ENCODE data around the gene SCNN1A. TPM values are rescaled to one million over a fixed set of nuclear protein-coding genes. Genes with fewer than 3 reads are reported as not detected.

SCNN1A gene
- total RNA-seq, 2 experiments from 2014 or later = 2.3 to 3.8 TPM

DNA sequence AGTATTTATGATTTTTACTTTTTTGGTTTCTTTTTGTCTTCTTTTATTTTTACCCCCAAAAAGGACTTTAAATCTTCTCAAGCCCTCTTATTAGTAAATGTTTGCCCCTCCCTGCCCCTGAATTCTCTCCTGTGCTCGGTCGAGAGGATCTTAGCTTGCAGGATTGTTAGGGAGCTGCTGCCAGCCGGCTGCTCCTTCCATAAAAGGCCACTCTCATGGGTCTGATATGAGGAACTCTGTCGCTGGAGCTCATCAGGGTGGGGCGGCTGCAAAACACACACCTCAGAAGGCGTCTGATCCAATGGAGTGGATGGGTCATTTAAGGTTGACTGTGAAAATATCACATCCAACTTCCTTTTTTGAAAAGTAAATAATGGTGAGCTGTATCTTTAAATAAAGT is 17.1 kb upstream of the SCNN1A start:
- ChIA-PET CTCF (interaction anchor here (0.8 to 1.7 kb wide), 2 partner anchors 10 to 25 kb away, joined by 3 to 5 read pairs; no protein-coding TSS in a partner anchor), POLR2A (interaction anchor here (0.6 to 1.6 kb wide), 2 partner anchors 52 to 70 kb away, joined by 3 to 6 read pairs; no protein-coding TSS in a partner anchor)
- no peak overlapping the region for H3K4me3 Mint-ChIP-seq
- no peak for TF ChIP-seq CTCF (IDR thresholded peaks at IDR 0.05)
- intact Hi-C loops (cut with micrococcal nuclease) = no loop called here
- ATAC-seq = no peak
- H3K27ac Mint-ChIP-seq = no peak overlapping the region
- no peaks in the 10 kb centered on the region for H3K9me3 Mint-ChIP-seq
- no peaks in the 10 kb centered on the region for H3K27me3 Mint-ChIP-seq
- H3K36me3 Mint-ChIP-seq (ENCODE audit: low read depth) = no peaks in the 10 kb centered on the region
- DNase-seq = no peak
- no peaks in the 10 kb centered on the region for H3K4me1 Mint-ChIP-seq (ENCODE audit: low read depth)

GRCh38 chr12:6391013-6391412 is 15.7 kb upstream of the SCNN1A start:
- Mint-ChIP-seq H3K4me3 (no peak overlapping the region), H3K36me3 (ENCODE audit: low read depth) (no peaks in the 10 kb centered on the region), H3K27me3 (no peaks in the 10 kb centered on the region), H3K9me3 (no peaks in the 10 kb centered on the region), H3K4me1 (ENCODE audit: low read depth) (no peaks in the 10 kb centered on the region), H3K27ac (no peak overlapping the region)
- TF ChIP-seq CTCF (IDR thresholded peaks at IDR 0.05) = no peak
- no peak for DNase-seq
- ATAC-seq = no peak
- intact Hi-C loops (cut with micrococcal nuclease) = no loop called here
- POLR2A ChIA-PET = no interaction called here
- CTCF ChIA-PET = no interaction called here

DNA sequence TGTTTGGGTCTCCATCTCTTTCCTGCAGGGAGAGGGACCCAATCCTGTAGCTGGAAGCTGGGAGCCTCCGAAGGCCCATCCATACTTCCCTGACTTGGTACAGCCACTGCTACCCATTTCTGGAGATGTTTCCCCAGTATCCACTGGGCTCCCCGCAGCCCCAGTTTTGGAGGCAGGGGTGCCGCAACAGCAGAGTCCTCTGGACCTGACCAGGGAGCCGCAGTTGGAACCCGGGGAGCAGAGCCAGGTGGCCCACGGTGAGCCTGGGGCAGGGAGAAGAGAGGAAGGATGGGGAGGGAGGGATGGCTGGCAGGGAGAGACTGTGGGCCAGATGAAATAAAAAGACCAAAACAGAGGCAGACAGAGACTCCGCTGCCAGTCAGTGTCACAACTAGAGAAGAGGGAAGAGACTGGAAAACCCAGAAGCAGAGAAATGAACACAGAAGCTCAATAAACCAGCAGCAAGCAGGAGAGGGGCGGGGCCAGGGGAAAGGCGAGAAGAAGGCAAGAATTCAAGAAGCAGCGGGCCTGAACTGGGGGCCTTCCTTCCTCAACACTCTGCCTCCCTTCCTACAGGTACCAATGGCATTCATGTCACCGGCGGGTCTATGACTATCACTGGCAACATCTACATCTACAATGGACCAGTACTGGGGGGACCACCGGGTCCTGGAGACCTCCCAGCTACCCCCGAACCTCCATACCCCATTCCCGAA is 14.9 kb upstream of the SCNN1A start:
- Mint-ChIP-seq H3K36me3 (ENCODE audit: low read depth) (no peaks in the 10 kb centered on the region), H3K27ac (no peak overlapping the region), H3K9me3 (no peaks in the 10 kb centered on the region), H3K27me3 (no peaks in the 10 kb centered on the region), H3K4me1 (ENCODE audit: low read depth) (no peaks in the 10 kb centered on the region), H3K4me3 (no peak overlapping the region)
- intact Hi-C loops (cut with micrococcal nuclease) = no loop called here
- CTCF ChIA-PET = no interaction called here
- DNase-seq (no peak), ATAC-seq (no peak)
- POLR2A ChIA-PET = interaction anchor here (0.8 kb wide), 1 partner anchor 58 kb away, joined by 3 read pairs; no protein-coding TSS in a partner anchor
- no peak for TF ChIP-seq CTCF (IDR thresholded peaks at IDR 0.05)

DNA sequence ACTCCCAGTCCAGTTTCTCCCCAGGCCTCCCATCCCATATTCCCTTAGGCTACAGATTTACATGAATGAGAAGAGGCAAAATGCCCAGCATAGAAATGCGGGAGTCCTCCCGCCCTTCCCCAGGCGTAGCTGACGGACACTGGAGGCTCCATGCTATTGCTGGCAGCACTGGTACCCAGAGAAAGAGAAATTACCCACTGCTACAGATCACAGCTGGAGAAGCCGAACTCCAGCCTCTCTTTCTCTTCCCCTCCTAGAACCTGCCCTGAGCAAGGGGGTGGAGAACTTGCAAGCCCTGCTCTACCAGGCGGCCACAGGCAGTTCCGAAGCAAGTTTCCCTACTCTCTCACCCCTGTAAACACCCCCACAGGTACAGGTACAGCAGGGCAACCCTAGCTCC is 12.2 kb upstream of the SCNN1A start:
- no peaks in the 10 kb centered on the region for H3K36me3 Mint-ChIP-seq (ENCODE audit: low read depth)
- no peak for TF ChIP-seq CTCF (IDR thresholded peaks at IDR 0.05)
- H3K4me1 Mint-ChIP-seq (ENCODE audit: low read depth) = peaks cover 3% of the 10 kb centered on the region
- H3K9me3 Mint-ChIP-seq = no peaks in the 10 kb centered on the region
- no peak overlapping the region for H3K4me3 Mint-ChIP-seq
- intact Hi-C loops (cut with micrococcal nuclease) = no loop called here
- H3K27ac Mint-ChIP-seq = no peak overlapping the region
- CTCF ChIA-PET = no interaction called here
- H3K27me3 Mint-ChIP-seq = peaks cover 10% of the 10 kb centered on the region
- ATAC-seq (no peak), DNase-seq (no peak)
- POLR2A ChIA-PET = interaction anchor here (0.6 kb wide), 1 partner anchor 39 kb away, joined by 4 read pairs; no protein-coding TSS in a partner anchor

DNA sequence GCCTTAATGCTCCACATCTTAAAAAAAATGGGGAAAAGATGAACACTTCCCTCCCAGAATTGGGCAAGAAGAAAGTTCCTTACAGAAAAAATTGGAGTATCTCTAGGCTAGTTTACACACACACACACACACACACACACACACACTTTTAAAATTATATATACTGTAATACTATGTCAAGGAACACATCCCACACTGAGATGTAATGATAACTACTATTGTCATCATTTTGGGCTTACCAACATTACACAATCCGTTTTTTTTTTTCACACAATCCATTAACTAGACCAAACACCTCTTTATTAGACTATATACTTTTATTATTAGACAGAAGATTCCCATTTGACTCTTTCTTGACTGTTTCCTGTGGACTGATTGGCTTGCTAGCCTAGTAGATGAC is 11.1 kb upstream of the SCNN1A start:
- H3K4me1 Mint-ChIP-seq (ENCODE audit: low read depth) = peaks cover 3% of the 10 kb centered on the region
- POLR2A ChIA-PET = no interaction called here
- CTCF ChIA-PET = no interaction called here

More for the DNA sequence above, 11.1 kb upstream of the SCNN1A start:
- Mint-ChIP-seq H3K9me3 (no peaks in the 10 kb centered on the region), H3K27ac (no peak overlapping the region), H3K27me3 (peaks cover 14% of the 10 kb centered on the region), H3K4me3 (no peak overlapping the region), H3K36me3 (ENCODE audit: low read depth) (no peaks in the 10 kb centered on the region)
- ATAC-seq (no peak), DNase-seq (no peak)
- no peak for TF ChIP-seq CTCF (IDR thresholded peaks at IDR 0.05)
- intact Hi-C loops (cut with micrococcal nuclease) = no loop called here
